Measurements from ENCODE around the gene ZCCHC7.
"Not testable (repeated sequence)": the region's sequence is repeated elsewhere in the genome, so short reads cannot be mapped to it uniquely, and the experiment has no call there.

DNA sequence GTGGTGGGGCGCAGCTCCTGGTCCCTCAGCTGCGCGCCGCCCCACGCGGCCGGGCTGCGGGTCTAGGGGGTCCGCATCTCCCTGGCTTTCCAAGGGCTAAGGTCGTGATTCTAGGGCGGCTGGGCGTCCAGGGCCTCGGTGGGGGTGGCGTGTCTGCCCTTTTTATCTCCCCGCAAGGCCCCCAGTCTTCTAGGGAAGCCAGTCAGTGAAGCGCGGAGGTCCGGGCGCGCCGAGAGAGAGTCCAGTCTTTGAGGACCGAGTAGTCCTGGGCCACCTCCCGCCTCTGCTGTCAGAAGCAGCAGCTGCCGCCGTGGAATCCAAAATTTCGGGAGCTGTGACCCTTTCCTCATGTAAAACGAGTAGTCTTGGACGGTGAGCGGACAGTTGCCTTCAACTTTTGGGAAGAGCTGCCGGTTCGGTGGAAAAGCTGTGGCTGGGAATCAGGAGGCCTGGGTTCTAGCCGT lies 40.2 kb upstream of the ZCCHC7 start:
- TF ChIP-seq, protein P1, sequence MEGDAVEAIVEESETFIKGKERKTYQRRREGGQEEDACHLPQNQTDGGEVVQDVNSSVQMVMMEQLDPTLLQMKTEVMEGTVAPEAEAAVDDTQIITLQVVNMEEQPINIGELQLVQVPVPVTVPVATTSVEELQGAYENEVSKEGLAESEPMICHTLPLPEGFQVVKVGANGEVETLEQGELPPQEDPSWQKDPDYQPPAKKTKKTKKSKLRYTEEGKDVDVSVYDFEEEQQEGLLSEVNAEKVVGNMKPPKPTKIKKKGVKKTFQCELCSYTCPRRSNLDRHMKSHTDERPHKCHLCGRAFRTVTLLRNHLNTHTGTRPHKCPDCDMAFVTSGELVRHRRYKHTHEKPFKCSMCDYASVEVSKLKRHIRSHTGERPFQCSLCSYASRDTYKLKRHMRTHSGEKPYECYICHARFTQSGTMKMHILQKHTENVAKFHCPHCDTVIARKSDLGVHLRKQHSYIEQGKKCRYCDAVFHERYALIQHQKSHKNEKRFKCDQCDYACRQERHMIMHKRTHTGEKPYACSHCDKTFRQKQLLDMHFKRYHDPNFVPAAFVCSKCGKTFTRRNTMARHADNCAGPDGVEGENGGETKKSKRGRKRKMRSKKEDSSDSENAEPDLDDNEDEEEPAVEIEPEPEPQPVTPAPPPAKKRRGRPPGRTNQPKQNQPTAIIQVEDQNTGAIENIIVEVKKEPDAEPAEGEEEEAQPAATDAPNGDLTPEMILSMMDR (IDR thresholded peaks at IDR 0.05; ENCODE audit: borderline replicate concordance, extremely low read depth, low read length, poor library complexity, severe bottlenecking): not testable (repeated sequence)
- TF ChIP-seq EZH2 (IDR thresholded peaks at IDR 0.05; ENCODE audit: borderline replicate concordance, low read depth, low read length, severe bottlenecking): not testable (repeated sequence)

All from DND-41 (cell line).